ENCODE measurements around the gene GPC6.

GPC6 gene

GRCh38 chr13:93975242-93975641, 748.6 kb downstream of the GPC6 start:
- no peak for DNase-seq (ENCODE audit: low read depth)

- DNase-seq (ENCODE audit: low read depth), result no peak
These were observed 749.9 kb downstream of the GPC6 start for GRCh38 chr13:93976528-93976927.

GRCh38 chr13:93977986-93978385, 751.4 kb downstream of the GPC6 start:
- DNase-seq (ENCODE audit: low read depth), result no peak

GRCh38 chr13:93981426-93981977, 754.9 kb downstream of the GPC6 start:
- DNase-seq (ENCODE audit: low read depth), result no peak

- no peak for DNase-seq (ENCODE audit: low read depth)
These were observed 755.7 kb downstream of the GPC6 start for GRCh38 chr13:93982179-93982918.

GRCh38 chr13:93984052-93984451, 757.4 kb downstream of the GPC6 start:
- DNase-seq (ENCODE audit: low read depth), result no peak

GRCh38 chr13:93984876-93985275, 758.3 kb downstream of the GPC6 start:
- DNase-seq (ENCODE audit: low read depth), result no peak

GRCh38 chr13:93987458-93987857, 760.9 kb downstream of the GPC6 start:
- no peak for DNase-seq (ENCODE audit: low read depth)

- DNase-seq (ENCODE audit: low read depth), result no peak
These were observed 765.0 kb downstream of the GPC6 start for GRCh38 chr13:93991569-93991968.

- DNase-seq (ENCODE audit: low read depth), result no peak
These were observed 769.9 kb downstream of the GPC6 start for GRCh38 chr13:93996481-93996880.

- DNase-seq (ENCODE audit: low read depth), result no peak
These were observed 779.7 kb downstream of the GPC6 start for GRCh38 chr13:94006296-94006695.

GRCh38 chr13:94007072-94007471, 780.5 kb downstream of the GPC6 start:
- no peak for DNase-seq (ENCODE audit: low read depth)

GRCh38 chr13:94009701-94010100, 783.1 kb downstream of the GPC6 start:
- no peak for DNase-seq (ENCODE audit: low read depth)

GRCh38 chr13:94014461-94014860, 787.9 kb downstream of the GPC6 start:
- no peak for DNase-seq (ENCODE audit: low read depth)

- DNase-seq (ENCODE audit: low read depth), result no peak
These were observed 793.8 kb downstream of the GPC6 start for GRCh38 chr13:94020426-94020825.

GRCh38 chr13:94020833-94021232, 794.2 kb downstream of the GPC6 start:
- DNase-seq (ENCODE audit: low read depth), result no peak

GRCh38 chr13:94028234-94028633, 801.6 kb downstream of the GPC6 start:
- DNase-seq (ENCODE audit: low read depth), result no peak

- no peak for DNase-seq (ENCODE audit: low read depth)
These were observed 802.0 kb downstream of the GPC6 start for GRCh38 chr13:94028650-94029049.

- DNase-seq (ENCODE audit: low read depth), result no peak
These were observed 804.0 kb downstream of the GPC6 start for GRCh38 chr13:94030415-94031119.

GRCh38 chr13:94031609-94032008, 805.0 kb downstream of the GPC6 start:
- DNase-seq (ENCODE audit: low read depth), result no peak

GRCh38 chr13:94033098-94033497, 806.5 kb downstream of the GPC6 start:
- no peak for DNase-seq (ENCODE audit: low read depth)

- no peak for DNase-seq (ENCODE audit: low read depth)
These were observed 807.4 kb downstream of the GPC6 start for GRCh38 chr13:94033830-94034642.

GRCh38 chr13:94050039-94050438, 823.4 kb downstream of the GPC6 start:
- DNase-seq (ENCODE audit: low read depth), result no peak

Data from stimulated activated CD4-positive, alpha-beta T cell treated with anti-CD3 and anti-CD28 coated beads, Interleukin-2, amount 100 ng/mL, for 4 hours (primary cell).